Tibial artery (tissue), 4 donors: ENCODE data around the gene CROCC2.

Experiments used
- DNase-seq, 2 donors: peaks; one replicate each; pipeline ENCODE4 v3.0.0-alpha.2; 2019
- H3K27ac ChIP-seq, 2 donors: fragments of 200-600 bp; sonication (generic) in 1 of 2; 1 replicate in 1 of 2; 2 replicates in 1 of 2; pipeline ENCODE4 v1.5.1; 2018 to 2019; ENCODE audit warnings: mild to moderate bottlenecking in 1 of 2
- H3K27me3 ChIP-seq, 2 donors: fragments of 200-600 bp; sonication (generic) in 1 of 2; one replicate each; pipeline versions ENCODE4 v1.5.1 to v1.6.0; 2016 to 2019
- H3K36me3 ChIP-seq, 3 donors: fragments of 200-600 bp; sonication (generic) in 2 of 3; one replicate each; pipeline ENCODE4 v1.5.1; 2016 to 2019; ENCODE audit warnings: mild to moderate bottlenecking in 2 of 3
- H3K4me1 ChIP-seq, 4 donors: fragments of 200-600 bp; sonication (generic) in 2 of 4; 1 replicate in 3 of 4; 2 replicates in 1 of 4; pipeline ENCODE4 v1.5.1; 2016 to 2019
- H3K4me3 ChIP-seq, 2 donors: fragments of 200-600 bp; sonication (generic) in 1 of 2; 1 replicate in 1 of 2; 2 replicates in 1 of 2; pipeline ENCODE4 v1.5.1; 2018 to 2019; ENCODE audit warnings: mild to moderate bottlenecking in 2 of 2
- H3K9me3 ChIP-seq, 3 donors: fragments of 200-600 bp; sonication (generic) in 1 of 3; one replicate each; pipeline ENCODE4 v1.5.1; 2016 to 2019
- intact Hi-C: fragments of 100-400 bp; cut with DNase I; formaldehyde crosslinking; loops from one replicate; pipeline ENCODE4 v1.15.0; 2023; ENCODE audit warnings: low total_unique reads
- TF ChIP-seq, protein P1 (sequence below), 2 experiments: fragments of 200-600 bp in 1 of 2; fragments of 450-650 bp in 1 of 2; IDR thresholded peaks; one replicate each; pipeline ENCODE4 v1.5.1; 2017 to 2019; ENCODE audit warnings: antibody characterized with exemption in 2 of 2, mild to moderate bottlenecking in 1 of 2, moderate library complexity in 1 of 2

The CROCC2 gene

GRCh38 chr2:241030333-241030680, 124.2 kb downstream of the CROCC2 start:
- no peak for DNase-seq
- TF ChIP-seq, protein P1, sequence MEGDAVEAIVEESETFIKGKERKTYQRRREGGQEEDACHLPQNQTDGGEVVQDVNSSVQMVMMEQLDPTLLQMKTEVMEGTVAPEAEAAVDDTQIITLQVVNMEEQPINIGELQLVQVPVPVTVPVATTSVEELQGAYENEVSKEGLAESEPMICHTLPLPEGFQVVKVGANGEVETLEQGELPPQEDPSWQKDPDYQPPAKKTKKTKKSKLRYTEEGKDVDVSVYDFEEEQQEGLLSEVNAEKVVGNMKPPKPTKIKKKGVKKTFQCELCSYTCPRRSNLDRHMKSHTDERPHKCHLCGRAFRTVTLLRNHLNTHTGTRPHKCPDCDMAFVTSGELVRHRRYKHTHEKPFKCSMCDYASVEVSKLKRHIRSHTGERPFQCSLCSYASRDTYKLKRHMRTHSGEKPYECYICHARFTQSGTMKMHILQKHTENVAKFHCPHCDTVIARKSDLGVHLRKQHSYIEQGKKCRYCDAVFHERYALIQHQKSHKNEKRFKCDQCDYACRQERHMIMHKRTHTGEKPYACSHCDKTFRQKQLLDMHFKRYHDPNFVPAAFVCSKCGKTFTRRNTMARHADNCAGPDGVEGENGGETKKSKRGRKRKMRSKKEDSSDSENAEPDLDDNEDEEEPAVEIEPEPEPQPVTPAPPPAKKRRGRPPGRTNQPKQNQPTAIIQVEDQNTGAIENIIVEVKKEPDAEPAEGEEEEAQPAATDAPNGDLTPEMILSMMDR (IDR thresholded peaks at IDR 0.05): no peak

GRCh38 chr2:241030883-241031282, 124.7 kb downstream of the CROCC2 start:
- H3K27ac ChIP-seq: no peak overlapping the region
- intact Hi-C loops: no loop called here
- H3K4me3 ChIP-seq: no peak overlapping the region
- peaks cover 0 to 11% (median 4%) of the 10 kb centered on the region in 3 donors for H3K9me3 ChIP-seq
- H3K36me3 ChIP-seq: peaks cover 16 to 45% (median 33%) of the 10 kb centered on the region in 3 donors
- peaks cover 0 to 8% of the 10 kb centered on the region in 2 donors for H3K27me3 ChIP-seq
- H3K4me1 ChIP-seq: peaks cover 0 to 8% (median 3%) of the 10 kb centered on the region in 4 donors
- DNase-seq: no peak
- TF ChIP-seq, protein P1 (IDR thresholded peaks at IDR 0.05): no peak

More at GRCh38 chr2:241030333-241030680, 124.2 kb downstream of the CROCC2 start:
- Histone ChIP-seq H3K36me3 (peaks cover 16 to 45% (median 33%) of the 10 kb centered on the region in 3 donors), H3K27me3 (peaks cover 0 to 4% of the 10 kb centered on the region in 2 donors), H3K9me3 (peaks cover 0 to 17% (median 9%) of the 10 kb centered on the region in 3 donors), H3K4me3 (no peak overlapping the region), H3K27ac (no peak overlapping the region), H3K4me1 (peaks cover 0 to 2% (median 0%) of the 10 kb centered on the region in 4 donors)
- intact Hi-C loops: no loop called here

DNA sequence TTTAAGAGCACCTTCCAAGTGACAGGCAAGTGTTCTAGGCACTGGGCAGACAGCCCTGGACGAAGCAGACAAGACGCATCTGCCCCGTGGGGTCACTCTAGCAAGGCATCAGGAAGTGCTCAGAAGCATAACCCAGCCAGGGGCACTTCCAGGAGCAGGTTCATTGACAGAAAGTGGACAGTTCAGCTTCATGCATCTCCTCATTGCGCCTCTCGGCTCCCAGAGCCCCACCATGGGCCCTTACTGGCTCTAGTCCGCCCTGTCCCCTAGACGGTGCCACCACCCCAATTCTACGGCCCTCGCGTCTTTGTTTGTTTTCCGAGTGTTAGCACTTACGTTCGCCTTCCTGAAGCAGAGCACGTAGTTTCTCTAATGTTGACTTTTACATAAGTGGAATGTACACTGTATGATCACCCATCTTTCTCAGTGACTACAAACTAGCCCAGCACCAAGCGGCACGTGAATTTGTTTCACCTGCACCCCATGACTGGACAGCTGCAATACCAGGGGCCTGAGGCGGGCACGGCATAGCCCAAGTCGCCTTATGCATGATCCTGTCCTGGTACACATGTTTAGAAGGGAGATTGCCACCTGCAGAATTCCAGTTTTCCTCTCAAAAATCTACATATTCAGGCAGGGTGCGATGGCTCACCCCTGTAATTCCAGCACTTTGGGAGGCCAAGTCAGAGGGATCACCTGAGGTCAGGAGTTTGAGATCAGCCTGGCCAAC, 125.5 kb downstream of the CROCC2 start:
- Histone ChIP-seq H3K27ac (no peak overlapping the region), H3K4me1 (peaks cover 0 to 15% (median 10%) of the 10 kb centered on the region in 4 donors), H3K4me3 (no peak overlapping the region), H3K9me3 (peaks cover 0 to 4% (median 0%) of the 10 kb centered on the region in 3 donors), H3K27me3 (peaks cover 0 to 15% of the 10 kb centered on the region in 2 donors), H3K36me3 (peaks cover 16 to 45% (median 33%) of the 10 kb centered on the region in 3 donors)
- TF ChIP-seq, protein P1 (IDR thresholded peaks at IDR 0.05): no peak
- intact Hi-C loops: no loop called here
- DNase-seq: no peak

DNA sequence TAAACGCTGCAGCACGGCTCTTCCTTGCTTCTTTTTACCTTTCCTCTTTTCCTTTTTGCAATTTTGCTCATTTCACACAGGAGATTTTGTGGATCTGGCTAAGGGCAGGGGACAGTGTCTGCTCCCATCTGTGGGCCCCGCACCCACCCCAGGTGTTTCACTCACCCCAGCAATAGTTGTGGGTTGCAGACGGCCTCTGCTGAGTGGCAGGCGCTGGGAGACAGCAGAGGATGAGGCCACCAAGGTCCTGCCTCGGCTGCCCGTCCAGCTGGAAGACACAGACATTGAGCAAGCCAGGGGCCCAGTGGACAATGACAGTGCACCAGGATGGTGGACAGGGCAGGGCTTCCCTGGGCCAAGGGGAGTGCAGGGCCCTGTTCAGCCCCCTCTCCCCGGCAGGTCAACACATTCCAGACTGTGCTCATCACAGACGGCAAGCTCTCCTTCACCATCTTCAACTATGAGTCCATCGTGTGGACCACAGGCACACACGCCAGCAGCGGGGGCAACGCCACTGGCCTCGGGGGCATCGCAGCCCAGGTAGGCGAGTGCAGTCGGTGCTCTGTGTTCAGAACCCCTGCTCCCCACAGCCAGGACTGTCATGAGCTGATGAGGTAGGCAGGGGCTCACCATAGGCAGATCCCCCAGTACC, 127.3 kb downstream of the CROCC2 start:
- Histone ChIP-seq H3K4me3 (no peak overlapping the region), H3K36me3 (peaks cover 16 to 46% (median 42%) of the 10 kb centered on the region in 3 donors), H3K4me1 (peaks cover 0 to 18% (median 14%) of the 10 kb centered on the region in 4 donors), H3K9me3 (no peaks in the 10 kb centered on the region), H3K27me3 (peaks cover 0 to 21% of the 10 kb centered on the region in 2 donors), H3K27ac (no peak overlapping the region)
- no peak for DNase-seq
- intact Hi-C loops: no loop called here
- TF ChIP-seq, protein P1 (IDR thresholded peaks at IDR 0.05): no peak

DNA sequence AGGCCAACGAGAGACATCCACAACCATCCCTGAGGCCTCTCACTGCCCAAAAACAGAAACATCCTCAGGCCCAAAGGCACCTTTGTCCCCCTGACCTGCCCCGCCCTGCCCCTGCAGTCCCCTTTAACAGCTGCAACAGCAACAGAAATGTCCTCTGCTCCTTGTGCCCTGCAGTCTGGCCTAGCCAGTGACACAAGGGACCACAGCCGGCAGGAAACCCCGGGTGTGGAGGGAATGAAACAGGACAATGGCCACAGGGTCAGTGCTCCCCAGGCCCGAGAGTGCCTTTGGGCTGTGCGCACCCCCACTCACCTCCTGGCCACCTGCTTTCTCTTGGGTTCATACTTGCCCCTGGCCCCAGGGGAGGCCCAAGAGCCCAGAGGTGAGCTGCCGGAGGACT, 127.9 kb downstream of the CROCC2 start:
- intact Hi-C loops: no loop called here
- peaks cover 16 to 50% (median 42%) of the 10 kb centered on the region in 3 donors for H3K36me3 ChIP-seq
- H3K4me3 ChIP-seq: no peak overlapping the region
- TF ChIP-seq, protein P1 (IDR thresholded peaks at IDR 0.05): no peak
- DNase-seq: no peak
- no peaks in the 10 kb centered on the region for H3K9me3 ChIP-seq
- H3K27ac ChIP-seq: no peak overlapping the region
- peaks cover 0 to 21% of the 10 kb centered on the region in 2 donors for H3K27me3 ChIP-seq
- H3K4me1 ChIP-seq: peaks cover 0 to 18% (median 14%) of the 10 kb centered on the region in 4 donors
